ENCODE measurements around the gene RLN3.
"Not testable (repeated sequence)": the region's sequence is repeated elsewhere in the genome, so short reads cannot be mapped to it uniquely, and the experiment has no call there.

Gene RLN3

DNA sequence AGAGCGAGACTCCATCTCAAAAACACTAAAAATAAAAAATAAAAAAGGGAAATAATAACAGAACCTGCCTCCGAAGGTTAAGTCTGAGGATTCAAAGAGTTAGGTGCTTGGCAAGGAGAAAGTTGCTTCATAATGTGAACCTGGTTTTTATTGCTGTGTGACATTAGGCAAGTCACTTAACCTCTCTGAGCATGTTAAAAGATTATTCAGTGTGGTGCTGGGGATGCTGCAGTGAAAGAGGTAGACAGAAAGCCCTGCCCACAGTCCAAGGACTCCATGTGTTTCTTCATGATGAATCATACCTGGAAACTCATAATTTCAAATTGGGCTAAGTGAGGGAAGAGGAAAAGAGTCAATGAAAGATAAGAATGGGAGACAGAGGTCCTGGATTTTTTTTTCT is 6.0 kb downstream of the RLN3 start:
- TF ChIP-seq, protein P1, sequence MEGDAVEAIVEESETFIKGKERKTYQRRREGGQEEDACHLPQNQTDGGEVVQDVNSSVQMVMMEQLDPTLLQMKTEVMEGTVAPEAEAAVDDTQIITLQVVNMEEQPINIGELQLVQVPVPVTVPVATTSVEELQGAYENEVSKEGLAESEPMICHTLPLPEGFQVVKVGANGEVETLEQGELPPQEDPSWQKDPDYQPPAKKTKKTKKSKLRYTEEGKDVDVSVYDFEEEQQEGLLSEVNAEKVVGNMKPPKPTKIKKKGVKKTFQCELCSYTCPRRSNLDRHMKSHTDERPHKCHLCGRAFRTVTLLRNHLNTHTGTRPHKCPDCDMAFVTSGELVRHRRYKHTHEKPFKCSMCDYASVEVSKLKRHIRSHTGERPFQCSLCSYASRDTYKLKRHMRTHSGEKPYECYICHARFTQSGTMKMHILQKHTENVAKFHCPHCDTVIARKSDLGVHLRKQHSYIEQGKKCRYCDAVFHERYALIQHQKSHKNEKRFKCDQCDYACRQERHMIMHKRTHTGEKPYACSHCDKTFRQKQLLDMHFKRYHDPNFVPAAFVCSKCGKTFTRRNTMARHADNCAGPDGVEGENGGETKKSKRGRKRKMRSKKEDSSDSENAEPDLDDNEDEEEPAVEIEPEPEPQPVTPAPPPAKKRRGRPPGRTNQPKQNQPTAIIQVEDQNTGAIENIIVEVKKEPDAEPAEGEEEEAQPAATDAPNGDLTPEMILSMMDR (conservative IDR thresholded peaks at IDR 0.05; ENCODE audit: low read depth, low read length), result no peak
- no peak for DNase-seq (ENCODE audit: low read depth)
- no peak overlapping the region for H3K4me3 ChIP-seq (ENCODE audit: low read depth, low read length)

DNA sequence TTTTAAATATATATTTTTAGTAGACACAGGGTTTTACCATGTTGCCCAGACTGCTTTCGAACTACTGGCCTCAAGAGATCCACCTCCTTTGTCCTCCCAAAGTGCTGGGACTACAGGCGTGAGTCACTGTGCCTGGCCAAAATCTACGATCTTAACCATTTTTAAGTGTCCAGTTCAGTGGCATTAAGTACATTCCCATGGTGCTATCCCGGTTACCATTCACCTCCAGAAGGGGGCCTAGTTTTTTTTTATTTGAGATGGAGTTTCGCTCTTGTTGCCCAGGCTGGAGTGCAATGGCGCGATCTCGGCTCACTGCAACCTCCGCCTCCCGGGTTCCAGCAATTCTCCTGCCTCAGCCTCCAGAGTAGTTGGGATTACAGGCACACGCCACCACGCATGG is 7.2 kb downstream of the RLN3 start:
- DNase-seq (ENCODE audit: low read depth); H3K4me3 ChIP-seq (ENCODE audit: low read depth, low read length): not testable (repeated sequence)
- TF ChIP-seq, protein P1 (conservative IDR thresholded peaks at IDR 0.05; ENCODE audit: low read depth, low read length), result peak; percentile 10

DNA sequence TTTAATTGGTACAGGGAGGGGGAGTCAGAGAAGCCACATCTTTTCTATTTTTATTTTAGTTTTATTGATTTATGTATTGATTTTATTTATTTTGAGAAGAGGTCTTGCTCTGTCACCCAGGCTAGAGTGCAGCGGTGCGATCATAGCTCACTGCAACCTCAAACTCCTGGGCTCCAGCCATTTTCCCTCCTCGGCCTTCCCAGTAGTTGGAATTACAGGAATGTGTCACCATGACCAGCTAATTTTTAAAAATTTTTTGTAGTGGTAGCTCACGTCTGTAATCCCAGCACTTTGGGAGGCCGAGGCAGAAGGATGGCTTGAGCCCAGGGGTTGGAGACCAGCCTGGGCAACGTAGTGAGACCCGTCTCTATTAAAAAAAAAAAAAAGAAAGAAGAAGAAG is 7.8 kb downstream of the RLN3 start:
- TF ChIP-seq, protein P1 (conservative IDR thresholded peaks at IDR 0.05; ENCODE audit: low read depth, low read length), result no peak
- no peak for DNase-seq (ENCODE audit: low read depth)
- no peak overlapping the region for H3K4me3 ChIP-seq (ENCODE audit: low read depth, low read length)

DNA sequence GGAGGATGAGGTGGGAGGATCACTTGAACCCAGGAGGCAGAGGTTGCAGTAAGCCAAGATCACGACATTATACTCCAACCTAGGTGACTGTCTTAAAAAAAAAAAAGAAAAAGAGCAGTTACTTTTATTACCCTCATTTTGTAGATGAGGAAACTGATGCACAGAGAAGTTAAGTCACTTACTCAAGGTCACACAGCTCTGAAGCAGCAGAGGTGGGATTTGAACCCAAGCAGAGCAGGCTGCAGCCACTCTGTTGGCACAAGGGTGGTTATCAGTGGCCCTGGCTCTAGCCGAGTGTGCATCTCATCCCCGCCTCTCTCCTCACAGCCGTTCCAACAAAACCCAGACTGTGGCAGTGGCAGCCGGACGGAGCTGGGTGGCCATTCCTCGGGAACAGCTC is 11.2 kb downstream of the RLN3 start:
- no peak for DNase-seq (ENCODE audit: low read depth)
- TF ChIP-seq, protein P1 (conservative IDR thresholded peaks at IDR 0.05; ENCODE audit: low read depth, low read length), result no peak
- H3K4me3 ChIP-seq (ENCODE audit: low read depth, low read length), result no peak overlapping the region

DNA sequence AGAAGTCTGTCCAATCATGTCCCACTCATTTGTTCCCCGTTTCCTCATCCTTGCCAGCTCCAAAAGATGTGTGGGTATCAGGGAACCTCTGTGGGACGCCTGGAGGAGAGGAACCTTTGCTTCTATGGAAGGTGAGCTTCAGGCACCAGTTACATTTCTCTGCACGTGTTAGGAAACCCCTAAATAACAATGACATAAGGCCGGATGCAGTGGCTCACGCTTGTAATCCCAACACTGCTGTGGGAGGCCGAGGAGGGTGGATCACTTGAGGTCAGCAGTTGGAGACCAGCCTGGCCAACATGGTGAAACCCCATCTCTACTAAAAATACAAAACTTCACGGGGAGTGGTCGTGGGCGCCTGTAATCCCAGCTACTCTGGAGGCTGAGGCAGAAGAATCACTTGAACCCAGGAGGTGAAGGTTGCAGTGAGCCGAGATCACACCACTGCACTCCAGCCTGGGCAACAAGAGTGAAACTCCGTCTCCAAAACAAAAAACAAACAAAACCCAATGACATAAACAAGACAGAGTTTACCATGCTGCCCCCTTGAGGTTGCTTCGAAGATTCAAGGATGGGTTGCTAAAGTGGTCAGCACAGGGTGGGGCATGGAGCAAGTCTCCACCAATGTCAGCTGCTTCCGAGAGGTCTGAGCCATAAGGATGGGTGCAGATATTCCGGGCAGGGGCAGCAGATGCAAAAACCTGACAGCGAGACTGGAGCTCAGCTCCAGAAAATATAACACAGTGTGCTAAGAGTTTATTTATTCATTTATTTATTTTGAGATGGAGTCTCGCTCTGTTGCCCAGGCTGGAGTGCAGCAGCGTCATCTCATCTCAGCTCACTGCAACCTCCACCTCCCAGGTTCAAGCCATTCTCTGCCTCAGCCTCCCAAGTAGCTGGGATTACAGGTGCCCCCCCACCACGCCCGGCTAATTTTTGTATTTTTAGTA is 15.0 kb downstream of the RLN3 start:
- TF ChIP-seq, protein P1 (conservative IDR thresholded peaks at IDR 0.05; ENCODE audit: low read depth, low read length), result peak; percentile 73
- H3K4me3 ChIP-seq (ENCODE audit: low read depth, low read length), result not testable (repeated sequence)
- peak; percentile 81 for DNase-seq (ENCODE audit: low read depth)

DNA sequence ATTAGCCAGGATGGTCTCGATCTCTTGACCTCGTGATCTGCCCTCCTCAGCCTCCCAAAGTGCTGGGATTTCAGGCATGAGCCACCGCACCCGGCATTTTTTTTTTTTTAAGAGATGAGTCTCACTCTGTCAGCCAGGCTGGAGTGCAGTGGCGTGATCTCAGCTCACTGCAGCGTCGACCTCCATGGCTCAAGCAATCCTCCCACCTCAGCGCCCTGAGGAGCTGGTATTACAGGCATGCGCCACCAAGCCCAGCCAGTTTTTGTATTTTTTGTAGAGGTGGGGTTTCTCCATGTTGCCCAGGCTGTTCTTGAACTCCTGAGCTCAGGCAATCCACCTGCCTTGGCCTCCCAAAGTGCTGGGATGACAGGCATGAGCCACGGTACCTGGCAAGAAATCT is 19.9 kb downstream of the RLN3 start:
- H3K4me3 ChIP-seq (ENCODE audit: low read depth, low read length); DNase-seq (ENCODE audit: low read depth): not testable (repeated sequence)

DNA sequence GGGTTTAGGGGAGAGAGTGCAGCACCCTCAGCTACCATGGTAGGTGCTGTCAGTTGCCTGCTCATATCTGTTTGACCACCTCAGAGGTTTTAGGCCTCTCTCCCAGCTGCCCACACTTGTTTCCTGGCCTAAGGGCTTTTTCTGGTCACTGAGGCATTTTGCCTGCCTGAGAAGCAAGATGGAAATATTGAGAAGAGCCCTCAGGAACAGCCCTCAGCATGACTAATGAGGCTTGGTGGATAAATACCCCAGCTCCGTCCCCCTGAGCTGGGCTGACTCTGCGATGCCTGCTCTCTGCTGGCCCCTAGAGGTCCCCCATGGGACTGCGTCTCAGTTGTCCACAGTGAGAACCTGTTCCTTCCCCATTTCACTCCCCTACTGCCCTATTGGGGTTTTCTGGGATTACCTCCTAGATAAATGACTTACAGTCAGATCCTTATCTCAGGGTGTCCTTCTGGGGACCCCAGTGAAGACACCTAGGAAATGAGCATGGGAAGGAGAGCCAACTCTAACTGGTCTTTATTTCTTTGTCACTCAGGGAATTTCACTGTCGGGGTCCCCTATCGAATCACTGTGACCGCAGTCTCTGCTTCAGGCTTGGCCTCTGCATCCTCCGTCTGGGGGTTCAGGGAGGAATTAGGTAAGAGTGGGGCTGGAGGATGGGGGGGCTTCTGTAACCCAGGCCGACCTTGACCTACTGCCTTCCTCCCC is 20.6 kb downstream of the RLN3 start:
- DNase-seq (ENCODE audit: low read depth), result peak; percentile 31
- TF ChIP-seq, protein P1 (conservative IDR thresholded peaks at IDR 0.05; ENCODE audit: low read depth, low read length), result peak; percentile 89
- no peak overlapping the region for H3K4me3 ChIP-seq (ENCODE audit: low read depth, low read length)
